ENCODE measurements around the gene CYRIA.

Gene CYRIA

GRCh38 chr2:16665748-16666448, at the start of gene CYRIA:
Gene CYRIA (minus strand): TSS chr2:16665834. CDS start chr2:16588119, 77,715 bp downstream.
- DNase-seq: peak; percentile 42

DNA sequence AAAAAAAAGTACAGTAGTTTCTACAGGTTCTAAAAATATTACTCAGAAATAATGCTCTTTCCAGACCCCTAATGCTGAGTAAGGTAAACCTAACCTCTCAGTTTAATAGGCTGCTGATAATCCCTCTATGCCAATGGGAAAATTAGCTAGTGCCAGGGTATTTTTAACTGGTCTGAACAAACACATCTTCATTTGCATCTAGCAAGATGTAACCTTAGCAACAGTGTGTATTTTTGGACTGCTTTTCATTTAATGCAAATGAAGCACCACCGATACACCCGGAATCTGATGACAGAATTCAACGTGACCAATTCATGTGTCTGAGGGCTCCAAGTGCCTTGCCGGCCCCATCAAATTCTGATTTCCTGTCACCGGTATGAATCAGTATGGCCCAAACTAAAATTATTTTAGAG, 47.4 kb upstream of the CYRIA start:
- no peak for DNase-seq

DNA sequence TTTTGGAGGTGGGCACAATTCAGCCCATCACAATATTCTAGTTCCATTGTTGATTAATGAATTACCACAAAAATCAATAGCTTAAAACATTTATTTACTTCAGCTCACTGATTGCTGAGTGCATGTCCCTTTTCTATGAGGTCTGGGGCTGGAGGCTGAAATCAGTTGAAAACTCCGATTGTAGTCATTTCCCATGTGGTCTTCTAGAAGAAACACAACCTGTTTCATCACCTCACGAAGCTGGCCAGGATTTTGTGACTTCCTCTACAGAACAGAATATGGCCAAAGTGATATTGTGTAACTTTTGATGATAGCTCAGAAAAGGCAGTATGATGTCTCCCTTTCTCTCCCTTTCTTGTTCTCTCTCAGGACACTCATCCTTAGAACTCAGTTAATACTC, 44.1 kb upstream of the CYRIA start:
- DNase-seq: no peak

DNA sequence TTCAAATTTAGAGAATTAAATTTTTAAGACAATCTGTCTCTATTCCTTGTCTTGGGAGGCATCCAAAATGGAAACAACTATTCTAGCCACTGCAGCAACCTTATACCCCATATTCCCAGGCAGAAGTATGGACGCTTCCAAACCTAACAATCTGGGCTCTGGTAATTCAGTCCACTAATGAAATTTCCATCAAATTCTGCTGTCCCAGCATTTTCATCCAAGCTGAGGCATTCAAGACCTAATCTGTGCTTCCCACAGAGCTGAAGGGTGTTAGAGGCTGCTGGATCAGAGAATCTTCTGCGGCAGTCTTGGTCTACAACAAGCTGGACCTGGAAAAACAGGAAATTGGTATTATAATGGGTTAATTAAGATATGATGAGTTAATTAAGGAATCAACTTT, 42.5 kb upstream of the CYRIA start:
- no peak for DNase-seq

- DNase-seq: no peak
These were observed 41.5 kb upstream of the CYRIA start for GRCh38 chr2:16707014-16707623.

GRCh38 chr2:16700551-16701259, 35.1 kb upstream of the CYRIA start:
- DNase-seq: no peak

GRCh38 chr2:16693854-16694253, 28.2 kb upstream of the CYRIA start:
- DNase-seq: no peak

DNA sequence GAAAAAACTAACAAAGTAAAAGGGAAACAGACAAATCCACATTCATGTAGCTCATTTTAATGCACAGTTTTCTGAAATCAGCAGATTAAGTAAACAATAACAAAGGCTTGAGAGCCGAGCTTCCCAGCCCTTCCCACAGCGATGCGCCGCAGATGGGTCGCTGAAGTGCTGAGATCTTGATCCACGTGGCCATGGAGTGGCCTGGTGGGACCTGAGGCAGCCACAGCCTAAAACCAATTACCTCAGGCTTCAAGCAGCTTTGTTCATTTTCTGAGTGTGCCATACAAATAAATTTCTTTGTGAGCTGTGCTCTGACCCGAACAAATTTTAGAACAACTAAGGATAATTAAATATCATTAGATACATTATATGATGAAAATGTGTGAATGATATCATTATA, 25.6 kb upstream of the CYRIA start:
- DNase-seq: peak; percentile 14

DNA sequence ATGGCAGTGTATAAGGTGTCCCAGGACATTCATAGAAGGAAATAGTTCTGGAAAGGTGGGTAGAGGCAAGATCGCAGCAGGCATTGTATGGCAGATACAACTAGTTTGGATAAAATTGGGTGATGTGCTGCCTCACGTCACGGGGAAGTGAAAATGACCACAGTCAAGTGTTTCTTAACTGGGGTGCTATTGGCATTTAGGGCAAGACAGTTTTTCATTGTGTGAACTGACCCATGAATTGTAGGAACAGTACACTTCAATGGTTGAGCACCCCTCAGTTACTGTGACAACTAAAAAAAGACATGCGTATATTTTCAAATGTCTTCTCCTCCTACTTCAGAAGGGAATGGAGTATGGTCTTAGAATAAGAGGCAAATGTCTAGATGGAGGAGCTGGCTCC, 22.3 kb upstream of the CYRIA start:
- no peak for DNase-seq

- no peak for DNase-seq
These were observed 21.6 kb upstream of the CYRIA start for GRCh38 chr2:16687222-16687621.

- no peak for DNase-seq
These were observed 21.0 kb upstream of the CYRIA start for GRCh38 chr2:16686641-16687040.

DNA sequence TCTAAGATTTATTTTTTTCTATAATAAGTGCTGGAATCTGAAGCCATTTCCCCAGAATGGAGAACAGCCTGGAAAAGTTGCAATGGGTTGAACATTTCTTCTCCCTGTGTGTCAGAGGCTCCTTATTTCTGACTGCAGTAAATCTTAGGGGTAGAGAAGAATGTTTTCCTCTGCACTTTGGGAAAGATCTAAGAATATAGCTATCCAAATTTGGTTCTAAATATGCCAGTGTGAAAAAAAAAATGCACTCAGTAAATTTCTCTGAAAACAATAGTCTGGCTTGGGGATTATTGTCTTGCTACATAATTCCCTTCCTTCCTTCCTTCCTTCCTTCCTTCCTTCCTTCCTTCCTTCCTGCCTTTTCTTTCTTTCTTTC, 19.7 kb upstream of the CYRIA start:
- no peak for DNase-seq

DNA sequence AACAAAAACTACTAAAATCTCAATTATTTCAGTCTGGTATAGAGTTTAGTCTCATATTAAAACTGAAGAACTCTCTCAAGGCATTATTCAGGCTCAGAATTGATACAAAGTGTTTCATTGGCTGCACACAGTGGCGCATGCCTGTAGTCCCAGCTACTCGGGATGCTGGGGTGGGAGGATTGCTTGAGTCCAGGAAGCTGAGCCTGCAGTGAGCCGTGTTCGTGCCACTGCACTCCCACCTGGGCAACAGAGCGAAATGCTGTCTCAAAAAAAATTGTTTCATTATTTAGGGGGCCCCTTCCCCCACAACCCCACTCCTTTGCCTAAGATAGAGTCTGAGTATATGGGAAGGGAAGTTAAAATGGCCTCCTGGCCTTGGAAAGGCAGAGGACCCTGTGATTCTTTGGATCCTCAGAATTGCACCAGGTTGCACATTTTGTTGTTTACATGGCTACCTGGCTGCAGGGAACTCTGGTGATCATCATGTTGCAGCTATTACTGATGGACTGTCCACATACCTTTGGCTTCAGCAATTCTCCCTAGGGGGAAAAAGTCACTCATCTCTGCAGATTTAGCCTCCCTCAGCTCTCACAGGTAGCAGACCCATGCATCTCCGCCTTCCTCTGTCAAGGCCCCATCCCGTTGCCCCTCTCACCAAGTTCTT, 19.2 kb upstream of the CYRIA start:
- no peak for DNase-seq

- no peak for DNase-seq
These were observed 17.9 kb upstream of the CYRIA start for GRCh38 chr2:16683576-16683975.

GRCh38 chr2:16682431-16683118, 16.9 kb upstream of the CYRIA start:
- no peak for DNase-seq

DNA sequence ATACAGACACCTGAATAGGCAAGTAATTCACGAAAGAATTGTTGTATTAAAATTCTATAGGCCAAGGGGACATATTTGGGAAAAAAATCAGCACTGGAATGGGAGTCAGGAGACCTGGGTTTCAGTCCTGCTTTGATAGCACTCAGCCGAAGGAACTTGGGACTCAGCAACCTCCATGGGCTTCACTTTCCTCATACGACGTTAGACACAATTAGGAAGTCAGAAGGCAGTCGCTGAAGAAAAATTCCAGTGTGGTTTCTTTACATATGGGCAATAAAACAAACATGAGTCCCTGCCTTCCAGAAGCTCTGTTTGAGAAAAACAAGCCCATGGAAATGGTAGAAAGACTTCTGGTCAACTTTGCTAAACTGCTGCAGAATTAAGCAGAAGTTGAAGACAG, 15.1 kb upstream of the CYRIA start:
- DNase-seq: no peak

- no peak for DNase-seq
These were observed 14.7 kb upstream of the CYRIA start for GRCh38 chr2:16680304-16680703.

- no peak for DNase-seq
These were observed 13.3 kb upstream of the CYRIA start for GRCh38 chr2:16678964-16679363.

DNA sequence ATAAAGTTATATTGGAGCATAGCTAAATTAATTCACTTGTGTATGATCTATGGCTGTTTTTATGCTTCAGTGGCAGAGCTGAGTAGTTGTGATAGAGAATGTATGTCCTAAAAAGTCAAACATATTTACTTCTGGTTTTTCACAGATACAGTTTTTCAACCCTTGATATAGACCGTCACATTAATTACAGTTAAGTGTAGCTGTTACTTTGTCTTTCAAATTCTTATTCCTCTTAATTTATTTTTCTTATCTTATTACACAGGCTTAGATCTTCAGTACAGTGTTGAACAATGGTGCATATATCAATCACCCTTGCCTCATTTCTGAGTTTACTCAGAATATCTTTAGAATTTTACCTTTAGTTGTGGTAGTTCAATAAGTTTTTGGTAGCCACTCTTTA, 12.2 kb upstream of the CYRIA start:
- no peak for DNase-seq

GRCh38 chr2:16675781-16676180, 10.1 kb upstream of the CYRIA start:
- DNase-seq: no peak

- no peak for DNase-seq
These were observed 8.5 kb upstream of the CYRIA start for GRCh38 chr2:16674154-16674553.

DNA sequence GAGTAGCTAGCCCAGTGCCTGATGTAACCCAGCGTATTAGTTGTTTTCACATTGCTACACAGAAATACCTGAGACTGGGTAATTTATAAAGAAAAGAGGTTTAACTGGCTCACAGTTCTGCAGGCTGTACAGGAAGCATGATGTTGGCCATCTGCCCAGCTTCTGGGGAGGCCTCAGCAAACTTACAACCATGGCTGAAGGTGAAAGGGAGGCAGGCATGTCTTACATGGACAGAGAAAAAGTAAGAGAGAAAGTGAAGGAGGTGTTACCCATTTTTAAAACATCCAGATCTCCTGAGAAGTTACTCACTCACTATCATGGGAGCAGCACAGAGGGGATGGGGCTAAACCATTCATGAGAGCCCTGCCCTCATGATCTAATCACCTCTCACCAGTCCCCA, 6.1 kb upstream of the CYRIA start:
- DNase-seq: no peak

- DNase-seq: no peak
These were observed 3.8 kb upstream of the CYRIA start for GRCh38 chr2:16669388-16669787.
